GM12878 (cell line): ENCODE results near the gene KLHL36. TPM values are rescaled to one million over a fixed set of nuclear protein-coding genes. Genes with fewer than 3 reads are reported as not detected.
A peak's percentile ranks its signal among the peaks of the same experiment; 100 is the strongest.

Experiments
- ATAC-seq: fragments of 200-7000 bp; cut with Tn5 transposase; 3 replicates; pipeline ENCODE4 v1.9.1; 2020; ENCODE audit warnings: mild to moderate bottlenecking, moderate library complexity
- BruUV-seq: library from RNA; stranded (reverse); fragments of 400-500 nt; replicated peaks from 2 replicates; lab custom pipeline; 2021; lab: Mats Ljungman, UMichigan
- CTCF ChIA-PET: fragments of 300-600 bp; sonication (Branson Sonifier 250); formaldehyde crosslinking; extraction: SDS; loops from one replicate; lab custom pipeline; 2021; ENCODE audit warnings: inconsistent platforms; lab: Yijun Ruan, JAX
- POLR2A ChIA-PET: fragments of 350-600 bp; formaldehyde crosslinking; extraction: SDS; loops from one replicate; lab custom pipeline; 2021; ENCODE audit warnings: inconsistent platforms; lab: Charles Lee
- RAD21 ChIA-PET: fragments of 300-600 bp; sonication (Branson Sonifier 250); formaldehyde crosslinking; loops from one replicate; lab custom pipeline; 2023; ENCODE audit warnings: antibody characterized with exemption; ENCODE audit not compliant: unreplicated experiment; lab: Charles Lee
- SMC1A ChIA-PET: fragments of 300-600 bp; sonication (Branson Sonifier 250); formaldehyde crosslinking; loops from one replicate; lab custom pipeline; 2023; ENCODE audit not compliant: unreplicated experiment, uncharacterized antibody; lab: Charles Lee
- DNase-seq: peaks from one replicate; pipeline ENCODE4 v3.0.0-alpha.2; 2011; ENCODE audit warnings: low read depth, low spot score
- FAIRE-seq: peaks from 3 replicates; lab custom pipeline; 2011; peaks lifted over from hg19 to GRCh38; lab: Jason Lieb, UNC
- H2AFZ ChIP-seq: 2 replicates; pipeline ENCODE4 v1.6.0; 2011; ENCODE audit warnings: low read depth, low read length, control low read depth; ENCODE audit not compliant: control insufficient read depth
- H3K27ac ChIP-seq: 2 replicates; pipeline ENCODE4 v1.5.1; 2011; ENCODE audit warnings: control low read depth; ENCODE audit not compliant: control insufficient read depth, insufficient read depth
- H3K27me3 ChIP-seq, 2 experiments: replicated peaks in 1 of 2; 2 replicates each; pipeline versions ENCODE4 v1.6.0 to v1.6.1; 2011; ENCODE audit warnings: low read length in 1 of 2; ENCODE audit not compliant: control insufficient read depth in 2 of 2, insufficient read depth in 2 of 2
- H3K36me3 ChIP-seq, 2 experiments: 2 replicates each; pipeline ENCODE4 v1.5.1; 2011; ENCODE audit warnings: low read length in 1 of 2; ENCODE audit not compliant: control insufficient read depth in 2 of 2, insufficient read depth in 2 of 2
- H3K4me1 ChIP-seq: 2 replicates; pipeline ENCODE4 v1.6.1; 2011; ENCODE audit warnings: mild to moderate bottlenecking, low read length, moderate library complexity, mixed read lengths; ENCODE audit not compliant: control insufficient read depth, insufficient read depth
- H3K4me2 ChIP-seq: 2 replicates; pipeline ENCODE4 v1.6.0; 2011; ENCODE audit warnings: control low read depth; ENCODE audit not compliant: control insufficient read depth, insufficient read depth
- H3K4me3 ChIP-seq: fragments of 200-600 bp; sonication (generic); 2 replicates; pipeline ENCODE4 v1.5.1; 2016
- H3K79me2 ChIP-seq: 2 replicates; pipeline ENCODE4 v1.6.0; 2011; ENCODE audit warnings: low read length; ENCODE audit not compliant: control insufficient read depth, insufficient read depth
- H3K9ac ChIP-seq: 2 replicates; pipeline ENCODE4 v1.8.0; 2011; ENCODE audit warnings: low read length, control low read depth, mixed read lengths; ENCODE audit not compliant: control insufficient read depth, insufficient read depth
- H3K9me3 ChIP-seq: replicated peaks from 3 replicates; pipeline ENCODE4 v1.5.1; 2011; ENCODE audit warnings: mild to moderate bottlenecking, low read length; ENCODE audit not compliant: control insufficient read depth, insufficient read depth
- H4K20me1 ChIP-seq: 2 replicates; pipeline ENCODE4 v1.6.0; 2011; ENCODE audit not compliant: control insufficient read depth, insufficient read depth
- CREB1 ChIP-seq: IDR thresholded peaks from 2 replicates; pipeline ENCODE4 v1.6.1; 2012; ENCODE audit warnings: low read depth, mild to moderate bottlenecking, inconsistent platforms
- FOXK2 ChIP-seq: fragments of 450-650 bp; IDR thresholded peaks from 2 replicates; pipeline ENCODE4 v1.6.1; 2017; ENCODE audit warnings: mild to moderate bottlenecking, moderate library complexity
- RAD51 ChIP-seq: fragments of 450-650 bp; IDR thresholded peaks from 2 replicates; pipeline ENCODE4 v1.6.1; 2016; ENCODE audit warnings: moderate library complexity, mild to moderate bottlenecking, inconsistent platforms
- RELB ChIP-seq: fragments of 450-650 bp; IDR thresholded peaks from 2 replicates; pipeline ENCODE4 v1.6.1; 2017; ENCODE audit warnings: low read depth, mild to moderate bottlenecking, moderate library complexity
- SKIL ChIP-seq: fragments of 450-650 bp; IDR thresholded peaks from 2 replicates; pipeline ENCODE4 v1.6.1; 2017; ENCODE audit warnings: mild to moderate bottlenecking, low read depth, inconsistent platforms; ENCODE audit not compliant: poor library complexity, severe bottlenecking
- SREBF1 ChIP-seq: IDR thresholded peaks from 2 replicates; pipeline ENCODE4 v1.6.1; 2012; ENCODE audit warnings: mild to moderate bottlenecking, low read length
- WGBS: methylation state at CpG from one replicate; pipeline ENCODE4 v1.1.6; 2016; ENCODE audit warnings: low lambda C conversion rate; ENCODE audit not compliant: insufficient replicate concordance, insufficient coverage; ENCODE audit errors: missing lambda C conversion rate; 5-methylcytosine and 5-hydroxymethylcytosine counted together
- in situ Hi-C: fragments of 300-500 bp; cut with MboI; formaldehyde crosslinking; loops from 9 replicates; pipeline ENCODE4 v1.14.3; 2018; ENCODE audit warnings: mixed read lengths
- intact Hi-C: fragments of 100-400 bp; cut with micrococcal nuclease; formaldehyde crosslinking; loops from one replicate; pipeline ENCODE4 v1.14.2; 2022; ENCODE audit not compliant: unreplicated experiment
- polyA plus RNA-seq, 11 experiments: library from polyadenylated mRNA; depleted of rRNA in 4 of 11; unstranded in 6 of 11; stranded (reverse) in 5 of 11; fragments of >200 nt; fragmentation: Nextera tagmentation in 4 of 11; fragmentation: Illumina TruSeq in 1 of 11; extraction: Ambion mirVana in 4 of 11; extraction: Trizol in 1 of 11; gene quantifications; 1 replicate in 1 of 11; 2 replicates in 10 of 11; pipeline versions ENCODE4 v1.2.1 to v1.2.3, GENCODE V29; 2011 to 2016; ENCODE audit warnings: inconsistent platforms in 2 of 11, missing spikeins in 2 of 11, low read depth in 1 of 11
- total RNA-seq, 4 experiments: library from RNA; depleted of rRNA in 3 of 4; stranded (reverse); fragments of >200 nt in 3 of 4; fragmentation: Illumina TruSeq in 1 of 4; extraction: Trizol in 1 of 4; gene quantifications; 2 replicates each; pipeline versions ENCODE4 v1.2.1 to v1.2.3, GENCODE V29; 2013 to 2021
- TF ChIP-seq, protein P1 (sequence below): IDR thresholded peaks from 2 replicates; pipeline ENCODE4 v1.6.1; 2012; ENCODE audit warnings: mild to moderate bottlenecking, low read depth, low read length

KLHL36 gene
- total and polyA plus RNA-seq, 10 of the 15 experiments (the other 5 are each of a cell fraction or from before 2014, with no cell fraction given) = 2.6 to 45.3 (median 16.8) TPM

DNA sequence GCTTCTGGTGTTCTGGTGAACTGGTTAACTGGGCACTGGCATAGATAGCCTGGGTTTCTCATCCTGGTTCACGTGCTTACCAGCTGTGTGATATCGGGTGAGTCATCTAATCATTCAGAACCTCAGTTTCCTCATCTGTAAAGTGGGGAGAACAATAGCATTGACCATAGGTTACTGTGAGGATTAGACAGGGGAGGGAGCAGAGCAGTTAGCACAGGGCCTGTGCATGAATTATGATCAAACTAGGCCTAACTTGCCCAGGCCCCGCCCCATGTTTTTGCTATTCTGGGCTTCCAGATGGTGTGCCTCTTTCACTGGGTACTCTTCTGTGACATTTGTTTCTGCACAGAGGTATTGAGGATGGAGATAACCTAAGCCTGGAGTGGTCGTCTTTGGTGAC lies 4.6 kb upstream of the KLHL36 start:
- CTCF ChIA-PET = interaction anchor here (0.6 to 1.7 kb wide), 4 partner anchors 20 to 83 kb away, joined by 3 to 8 read pairs (median 4); no protein-coding TSS in a partner anchor
- no peak for FAIRE-seq
- H4K20me1 ChIP-seq = no peaks in the 10 kb centered on the region
- DNase-seq = no peak
- WGBS = 32% methylated on average over 4 of the region's 4 CpGs
- peaks cover 2% of the 10 kb centered on the region for H3K79me2 ChIP-seq
- no peaks in the 10 kb centered on the region for H3K36me3 ChIP-seq
- RAD21 ChIA-PET = no interaction called here
- peaks cover 41% of the 10 kb centered on the region for H3K4me1 ChIP-seq
- POLR2A ChIA-PET = interaction anchor here (1.3 kb wide), 2 partner anchors 46 to 57 kb away, joined by 3 to 4 read pairs; no protein-coding TSS in a partner anchor
- no peaks in the 10 kb centered on the region for H3K27me3 ChIP-seq
- in situ Hi-C loops = loop anchor here (25.0 kb wide), 1 partner anchor 319 kb away; no protein-coding TSS in a partner anchor
- H3K9ac ChIP-seq = peak overlapping the region; percentile 11; the same call in 1 of the 2 replicates
- H2AFZ ChIP-seq = peak overlapping the region; percentile 44
- H3K9me3 ChIP-seq = no peaks in the 10 kb centered on the region
- peak; percentile 20; the same call in 2 of the 3 replicates for ATAC-seq
- SMC1A ChIA-PET = interaction anchor here (1.1 to 1.3 kb wide), 2 partner anchors 20 to 81 kb away, joined by 3 to 5 read pairs; no protein-coding TSS in a partner anchor
- H3K4me2 ChIP-seq = peak overlapping the region; percentile 14; the same call in 1 of the 2 replicates
- TF ChIP-seq, protein P1, sequence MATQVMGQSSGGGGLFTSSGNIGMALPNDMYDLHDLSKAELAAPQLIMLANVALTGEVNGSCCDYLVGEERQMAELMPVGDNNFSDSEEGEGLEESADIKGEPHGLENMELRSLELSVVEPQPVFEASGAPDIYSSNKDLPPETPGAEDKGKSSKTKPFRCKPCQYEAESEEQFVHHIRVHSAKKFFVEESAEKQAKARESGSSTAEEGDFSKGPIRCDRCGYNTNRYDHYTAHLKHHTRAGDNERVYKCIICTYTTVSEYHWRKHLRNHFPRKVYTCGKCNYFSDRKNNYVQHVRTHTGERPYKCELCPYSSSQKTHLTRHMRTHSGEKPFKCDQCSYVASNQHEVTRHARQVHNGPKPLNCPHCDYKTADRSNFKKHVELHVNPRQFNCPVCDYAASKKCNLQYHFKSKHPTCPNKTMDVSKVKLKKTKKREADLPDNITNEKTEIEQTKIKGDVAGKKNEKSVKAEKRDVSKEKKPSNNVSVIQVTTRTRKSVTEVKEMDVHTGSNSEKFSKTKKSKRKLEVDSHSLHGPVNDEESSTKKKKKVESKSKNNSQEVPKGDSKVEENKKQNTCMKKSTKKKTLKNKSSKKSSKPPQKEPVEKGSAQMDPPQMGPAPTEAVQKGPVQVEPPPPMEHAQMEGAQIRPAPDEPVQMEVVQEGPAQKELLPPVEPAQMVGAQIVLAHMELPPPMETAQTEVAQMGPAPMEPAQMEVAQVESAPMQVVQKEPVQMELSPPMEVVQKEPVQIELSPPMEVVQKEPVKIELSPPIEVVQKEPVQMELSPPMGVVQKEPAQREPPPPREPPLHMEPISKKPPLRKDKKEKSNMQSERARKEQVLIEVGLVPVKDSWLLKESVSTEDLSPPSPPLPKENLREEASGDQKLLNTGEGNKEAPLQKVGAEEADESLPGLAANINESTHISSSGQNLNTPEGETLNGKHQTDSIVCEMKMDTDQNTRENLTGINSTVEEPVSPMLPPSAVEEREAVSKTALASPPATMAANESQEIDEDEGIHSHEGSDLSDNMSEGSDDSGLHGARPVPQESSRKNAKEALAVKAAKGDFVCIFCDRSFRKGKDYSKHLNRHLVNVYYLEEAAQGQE = no peak
- TF ChIP-seq SREBF1 (no peak), SKIL (no peak), RAD51 (no peak), FOXK2 (no peak), CREB1 (no peak), RELB (no peak)
- BruUV-seq = no TSS peak
- intact Hi-C loops = no loop called here
- no peak overlapping the region for H3K4me3 ChIP-seq
- no peak overlapping the region; the same call in 1 of the 2 replicates for H3K27ac ChIP-seq
